Measurements from ENCODE around the gene ACOXL.

The ACOXL gene

DNA sequence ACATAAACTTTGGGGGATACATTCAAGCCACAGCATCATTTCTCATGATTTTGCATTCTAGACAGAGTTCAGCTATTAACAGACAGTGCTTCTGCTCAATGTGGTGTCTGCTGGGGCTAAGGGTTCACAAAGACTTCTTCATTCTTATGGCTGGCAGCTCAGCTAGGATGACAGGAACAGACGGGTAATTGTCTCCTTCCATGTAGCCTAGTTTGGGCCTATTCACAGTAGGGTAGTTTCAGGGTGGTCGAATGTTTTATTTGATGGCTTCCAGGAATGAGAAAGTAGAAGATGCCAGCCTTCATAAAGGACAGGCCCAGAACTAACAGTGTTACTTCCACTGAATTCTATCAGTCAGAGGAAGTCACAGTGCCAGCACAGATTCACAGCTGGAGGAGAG lies 362.3 kb downstream of the ACOXL start:
- DNase-seq = no peak

DNA sequence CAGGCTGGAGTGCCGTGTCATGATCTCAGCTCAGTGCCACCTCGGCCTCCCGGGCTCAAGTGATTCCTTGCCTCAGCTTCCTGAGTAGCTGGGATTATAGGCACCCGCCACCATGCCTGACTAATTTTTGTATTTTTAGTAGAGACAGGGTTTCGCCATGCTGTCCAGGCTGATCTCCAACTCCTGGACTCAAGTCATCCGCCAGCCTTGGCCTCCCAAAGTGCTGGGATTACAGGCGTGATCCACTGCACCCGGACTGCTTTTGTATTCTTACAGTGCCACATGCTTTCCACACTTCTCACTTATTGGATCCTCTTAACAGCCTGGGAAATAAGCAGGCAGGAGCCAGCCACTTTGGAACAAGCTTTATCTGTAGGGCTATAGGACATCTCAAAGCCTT lies 363.1 kb downstream of the ACOXL start:
- no peak for DNase-seq

GRCh38 chr2:111099402-111099801 lies 367.0 kb downstream of the ACOXL start:
- DNase-seq = no peak

- no peak for DNase-seq
Measured at GRCh38 chr2:111100087-111100764, 367.9 kb downstream of the ACOXL start.

- DNase-seq = peak; percentile 32
Measured at GRCh38 chr2:111100765-111101162, 368.4 kb downstream of the ACOXL start.

GRCh38 chr2:111101592-111101991 lies 369.2 kb downstream of the ACOXL start:
- no peak for DNase-seq

DNA sequence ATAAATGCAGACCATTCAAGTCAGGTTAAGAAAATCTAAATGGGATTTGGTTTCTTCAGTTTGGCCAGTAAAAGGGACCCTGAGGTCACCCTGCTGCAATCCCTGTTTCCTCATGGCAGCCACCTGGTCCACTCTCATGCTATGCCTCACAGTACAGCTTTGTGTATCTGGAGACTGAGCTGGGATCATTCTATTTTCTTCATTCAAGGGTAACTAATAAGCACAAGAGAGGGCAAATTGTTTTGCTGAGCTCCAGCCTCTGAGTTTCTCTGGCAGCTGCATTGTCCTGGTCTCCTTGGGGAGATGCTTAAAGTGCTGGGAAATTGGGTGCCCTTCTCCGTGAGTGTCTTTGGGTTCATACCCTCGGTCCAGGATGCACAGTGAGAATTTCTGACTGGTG lies 369.8 kb downstream of the ACOXL start:
- DNase-seq = no peak

DNA sequence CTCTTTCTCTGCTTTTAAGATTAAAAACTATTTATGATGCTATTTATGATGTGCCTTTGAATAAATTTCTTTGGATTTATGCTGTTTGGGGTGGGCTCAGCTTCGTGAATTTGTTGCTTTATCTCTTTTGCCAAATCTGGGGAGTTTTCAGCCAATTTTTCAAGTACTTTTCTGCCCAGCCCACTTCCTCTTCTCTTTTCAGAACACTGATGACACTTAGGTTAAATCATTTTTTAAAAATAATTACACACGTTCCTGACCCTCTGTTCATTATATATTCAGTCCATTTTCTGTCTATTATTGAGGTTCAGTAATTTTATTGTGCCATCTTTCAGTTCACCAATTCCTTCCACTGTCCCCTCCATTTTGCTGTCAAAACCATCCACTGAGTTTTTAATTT lies 373.6 kb downstream of the ACOXL start:
- DNase-seq = no peak

GRCh38 chr2:111106706-111107105 lies 374.3 kb downstream of the ACOXL start:
- no peak for DNase-seq

DNA sequence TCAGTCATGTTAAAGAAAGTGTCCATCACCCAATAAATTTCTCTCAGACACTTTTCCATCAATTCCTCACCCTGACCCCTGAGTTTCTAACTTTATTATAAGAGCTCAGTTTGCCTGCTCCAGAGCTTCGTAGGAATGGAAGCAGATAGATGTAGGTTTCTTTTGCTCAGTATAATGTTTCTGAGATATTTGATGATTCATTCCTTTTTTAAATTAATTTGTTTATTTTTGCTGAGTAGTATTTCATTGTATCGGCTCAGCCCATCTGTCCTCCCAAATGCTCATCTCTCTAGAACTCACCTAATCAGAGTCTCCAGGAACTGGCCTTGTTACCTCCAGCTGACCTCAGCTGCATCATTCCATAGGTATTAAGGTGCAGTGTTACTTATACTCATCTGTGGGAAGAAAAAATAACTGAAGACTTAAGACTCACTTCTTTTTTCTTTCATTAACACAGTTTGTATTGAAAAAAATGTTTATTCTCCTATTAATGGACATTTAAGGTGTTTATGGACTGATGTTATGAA lies 376.4 kb downstream of the ACOXL start:
- DNase-seq = no peak

DNA sequence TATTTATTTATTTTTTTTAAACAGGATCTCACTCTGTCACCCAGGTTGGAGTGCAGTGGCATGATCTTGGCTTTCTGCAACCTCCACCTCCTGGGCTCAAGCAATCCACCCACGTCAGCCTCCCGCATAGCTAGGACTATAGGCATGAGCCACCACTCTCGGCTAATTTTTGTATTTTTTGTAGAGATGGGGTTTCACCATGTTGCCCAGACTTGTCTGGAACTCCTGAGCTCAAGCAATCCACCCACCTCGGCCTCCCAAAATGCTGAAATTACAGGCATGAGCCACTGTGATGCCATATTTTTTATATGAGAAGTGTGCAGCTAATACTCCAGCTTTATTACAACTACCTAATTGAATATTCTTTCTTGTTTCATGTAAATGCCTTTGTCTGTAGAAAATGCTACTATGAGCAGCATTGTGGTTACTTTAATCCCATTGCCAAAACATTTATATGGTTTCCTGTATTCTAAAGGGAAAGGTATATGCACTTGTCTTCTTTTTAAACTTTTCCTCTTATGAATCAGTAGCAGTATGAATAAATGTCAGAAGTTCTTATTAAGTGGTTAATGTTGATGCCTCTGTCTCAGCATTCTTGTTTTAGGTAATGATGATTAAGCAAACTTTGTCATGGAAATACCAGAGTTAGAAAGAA lies 378.9 kb downstream of the ACOXL start:
- DNase-seq = no peak

GRCh38 chr2:111113838-111114237 lies 381.5 kb downstream of the ACOXL start:
- no peak for DNase-seq

DNA sequence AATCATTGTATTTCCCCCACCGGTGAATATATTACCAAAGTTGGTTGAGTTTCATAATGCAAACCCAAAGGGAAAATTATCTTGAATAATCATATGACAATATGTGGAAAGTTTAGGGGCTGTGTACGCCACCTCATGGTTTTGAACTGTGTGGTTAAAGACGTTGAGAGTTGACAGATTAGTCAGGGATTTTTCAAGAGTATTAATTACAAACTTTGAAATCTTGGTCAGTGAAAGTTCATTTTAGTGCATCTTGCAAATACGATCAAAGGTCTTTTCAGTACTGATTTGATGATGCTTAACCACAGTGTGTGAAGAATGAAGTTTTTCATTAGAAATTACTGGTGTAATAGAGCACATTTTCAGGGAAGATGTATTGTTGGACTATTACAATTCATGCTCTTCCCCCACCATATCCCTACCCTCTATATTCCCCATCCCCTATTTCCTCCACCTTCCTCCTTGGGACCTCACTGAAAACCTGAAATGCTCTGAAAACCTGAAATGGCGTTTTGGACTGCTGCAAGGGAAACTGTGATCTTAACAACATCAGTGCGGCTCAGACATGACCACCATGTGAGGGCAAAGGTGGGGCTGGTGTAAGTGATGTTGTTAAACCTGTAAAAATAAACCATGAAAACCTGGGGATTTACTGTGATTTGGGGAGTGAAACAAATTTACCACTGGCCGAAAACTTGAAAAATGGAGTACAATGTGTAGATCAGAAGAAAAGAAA lies 383.8 kb downstream of the ACOXL start:
- no peak for DNase-seq

GRCh38 chr2:111116843-111117597 lies 384.6 kb downstream of the ACOXL start:
- DNase-seq = peak; percentile 73

DNA sequence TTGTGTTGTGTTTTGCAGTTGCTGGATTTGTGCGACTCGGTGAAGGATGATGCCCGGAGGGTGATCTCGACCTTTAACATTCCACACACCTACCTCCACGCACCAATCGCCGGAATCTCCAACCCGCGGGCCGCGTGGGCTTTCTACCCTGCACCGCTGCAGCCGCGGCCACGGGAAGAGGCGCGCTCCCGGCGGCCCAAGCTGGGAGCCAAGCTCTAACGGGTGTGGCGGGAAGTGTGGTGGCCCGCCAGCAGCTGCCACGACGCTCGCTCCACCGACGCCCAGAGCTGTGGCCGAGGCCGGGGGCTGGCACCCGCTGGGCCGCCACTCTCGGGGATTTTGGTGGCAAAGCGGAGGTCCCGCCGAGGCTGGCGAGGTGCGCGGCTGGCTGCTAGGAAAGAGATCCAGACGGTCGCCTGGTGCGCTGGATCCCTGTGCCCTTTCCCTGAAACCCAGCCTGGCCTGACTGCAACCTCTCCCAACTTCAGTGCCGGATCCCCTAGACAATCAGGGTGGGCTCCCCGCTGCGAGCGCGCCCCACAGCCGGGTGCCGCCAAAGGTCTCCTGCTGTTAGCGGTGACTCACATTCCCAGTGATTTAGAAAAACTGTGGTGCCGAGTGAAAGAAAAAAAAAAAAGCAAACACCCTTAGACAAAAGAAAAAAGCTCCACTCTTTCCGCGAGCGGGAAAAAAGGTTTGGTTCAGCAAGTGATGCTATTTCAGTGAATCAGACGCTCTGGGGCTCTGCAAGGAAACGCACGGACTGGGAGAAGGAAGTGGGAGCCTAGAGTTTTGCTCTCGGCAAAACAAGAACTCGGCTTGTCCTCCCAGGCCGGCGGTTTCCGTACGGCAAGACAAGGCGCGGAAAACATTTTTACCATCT lies 385.5 kb downstream of the ACOXL start:
- DNase-seq = peak; percentile 78

DNA sequence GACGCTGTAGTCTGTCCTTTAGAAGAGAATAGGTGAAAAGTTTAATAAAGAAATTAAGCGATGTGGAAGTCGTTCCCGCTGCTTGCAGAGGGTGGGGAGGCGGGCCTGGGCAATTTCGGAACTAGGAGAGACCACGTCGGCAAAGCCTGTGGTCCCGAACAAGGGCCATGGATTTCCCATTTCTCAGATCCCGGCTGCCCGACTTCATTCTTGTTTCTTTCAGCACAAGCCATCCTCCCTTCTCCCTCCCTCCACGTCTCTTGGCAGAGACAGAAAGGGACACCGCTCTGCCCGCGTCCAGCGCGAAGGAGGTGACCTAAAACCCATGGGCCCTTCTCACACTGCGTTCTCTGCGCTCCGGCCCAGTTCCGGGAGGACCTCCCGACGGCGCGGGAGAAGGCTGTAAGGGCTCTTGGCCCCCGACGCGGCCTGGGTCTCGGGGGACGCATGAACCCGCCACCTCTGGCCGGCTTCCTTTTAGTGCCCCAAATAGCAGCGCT lies 386.2 kb downstream of the ACOXL start:
- DNase-seq = no peak

- DNase-seq = no peak
Measured at GRCh38 chr2:111118981-111119821, 386.8 kb downstream of the ACOXL start.

DNA sequence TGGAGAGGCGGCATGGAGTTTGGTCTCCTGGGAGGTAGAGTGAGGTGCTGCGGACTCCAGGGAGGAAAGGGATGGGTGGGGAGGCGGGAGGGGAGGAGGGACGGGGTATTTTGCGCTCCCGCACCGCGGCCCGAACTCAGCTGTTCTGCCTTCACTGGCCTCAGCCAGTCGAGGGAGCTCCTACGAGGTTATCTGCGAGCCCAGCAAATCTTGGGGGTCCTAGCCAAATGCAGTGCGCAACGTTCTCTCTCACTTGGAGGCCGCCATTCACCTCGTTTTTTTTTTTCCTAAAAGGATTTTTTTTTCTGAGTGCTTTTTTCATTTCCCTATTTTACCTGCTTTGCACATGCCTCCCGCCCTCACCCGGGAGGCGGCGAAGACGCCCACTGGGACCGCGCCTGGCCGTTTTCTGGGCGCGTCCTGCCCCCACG lies 387.5 kb downstream of the ACOXL start:
- no peak for DNase-seq

GRCh38 chr2:111120253-111121027 lies 388.1 kb downstream of the ACOXL start, which contains the start of gene BCL2L11:
Gene BCL2L11 (plus strand): TSS chr2:111120914. CDS start chr2:111123746, 2,832 bp downstream.
- peak; percentile 90 for DNase-seq

Data from fibroblast of skin of right biceps (primary cell).